ENCODE results near the gene RPUSD1. TPM values are rescaled to one million over a fixed set of nuclear protein-coding genes. Genes with fewer than 3 reads are reported as not detected.

RPUSD1 gene
- polyA plus RNA-seq, 1 of the 3 experiments (the other 2 are of a cell fraction) = 27.7 TPM

GRCh38 chr16:740459-740763, 47.8 kb downstream of the RPUSD1 start:
- Histone ChIP-seq H3K4me3 (ENCODE audit: low read depth in 2 of 2, low read length in 1 of 2) (peak overlapping the region; percentile 85 to 87), H4K20me1 (ENCODE audit: insufficient read depth) (no peaks in the 10 kb centered on the region), H3K27ac (ENCODE audit: low read depth in 2 of 2, low read length in 1 of 2) (peak overlapping the region in 1 of 2 experiments; percentile 24; a peak in 1 of 4 replicates), H3K9me2 (no peaks in the 10 kb centered on the region), H3K79me2 (ENCODE audit: insufficient read depth) (peaks cover 14% of the 10 kb centered on the region), H2AFZ (ENCODE audit: low read depth) (peak overlapping the region; percentile 91; the same call in 1 of the 2 replicates), H3K9ac (peak overlapping the region; percentile 78), H3K36me3 (replicated peaks in 1 of 2; ENCODE audit: control insufficient read depth in 1 of 2, insufficient read depth in 2 of 2, low read length in 1 of 2) (peaks cover 0 to 21% of the 10 kb centered on the region in 2 experiments), H3K4me2 (peak overlapping the region; percentile 98), H3F3A (replicated peaks; ENCODE audit: insufficient read depth) (no peaks in the 10 kb centered on the region), H3K4me1 (ENCODE audit: control insufficient read depth in 1 of 2, insufficient read depth in 2 of 2, low read depth in 1 of 2, low read length in 1 of 2) (peaks cover 0 to 10% of the 10 kb centered on the region in 2 experiments; a peak in 1 of 4 replicates), H3K9me3 (no peaks in the 10 kb centered on the region), H3K27me3 (ENCODE audit: insufficient read depth) (no peaks in the 10 kb centered on the region)
- ChIA-PET POLR2A (interaction anchor here (0.9 to 1.0 kb wide), 2 partner anchors 20 to 48 kb away, joined by 3 to 7 read pairs; partner anchors contain the start of genes CHTF18 and RPUSD1), CTCF (interaction anchor here (0.6 to 4.5 kb wide), 20 partner anchors 9 to 316 kb away, joined by 3 to 41 read pairs (median 8); partner anchors contain the start of genes ANTKMT, CCDC78 and METRN)
- 4% methylated on average over 13 of the region's 22 CpGs for WGBS (ENCODE audit: low lambda C conversion rate)
- TF ChIP-seq JUND (IDR thresholded peaks at IDR 0.05) (no peak), MEF2A (IDR thresholded peaks at IDR 0.05; ENCODE audit: borderline replicate concordance, low read depth) (no peak), RFX5 (IDR thresholded peaks at IDR 0.05; ENCODE audit: low read length) (no peak), NFIC (IDR thresholded peaks at IDR 0.05; ENCODE audit: borderline replicate concordance) (no peak), EZH2phosphoT487 (IDR thresholded peaks at IDR 0.05; ENCODE audit: borderline replicate concordance, low read depth) (no peak)
- TF ChIP-seq, protein P1, sequence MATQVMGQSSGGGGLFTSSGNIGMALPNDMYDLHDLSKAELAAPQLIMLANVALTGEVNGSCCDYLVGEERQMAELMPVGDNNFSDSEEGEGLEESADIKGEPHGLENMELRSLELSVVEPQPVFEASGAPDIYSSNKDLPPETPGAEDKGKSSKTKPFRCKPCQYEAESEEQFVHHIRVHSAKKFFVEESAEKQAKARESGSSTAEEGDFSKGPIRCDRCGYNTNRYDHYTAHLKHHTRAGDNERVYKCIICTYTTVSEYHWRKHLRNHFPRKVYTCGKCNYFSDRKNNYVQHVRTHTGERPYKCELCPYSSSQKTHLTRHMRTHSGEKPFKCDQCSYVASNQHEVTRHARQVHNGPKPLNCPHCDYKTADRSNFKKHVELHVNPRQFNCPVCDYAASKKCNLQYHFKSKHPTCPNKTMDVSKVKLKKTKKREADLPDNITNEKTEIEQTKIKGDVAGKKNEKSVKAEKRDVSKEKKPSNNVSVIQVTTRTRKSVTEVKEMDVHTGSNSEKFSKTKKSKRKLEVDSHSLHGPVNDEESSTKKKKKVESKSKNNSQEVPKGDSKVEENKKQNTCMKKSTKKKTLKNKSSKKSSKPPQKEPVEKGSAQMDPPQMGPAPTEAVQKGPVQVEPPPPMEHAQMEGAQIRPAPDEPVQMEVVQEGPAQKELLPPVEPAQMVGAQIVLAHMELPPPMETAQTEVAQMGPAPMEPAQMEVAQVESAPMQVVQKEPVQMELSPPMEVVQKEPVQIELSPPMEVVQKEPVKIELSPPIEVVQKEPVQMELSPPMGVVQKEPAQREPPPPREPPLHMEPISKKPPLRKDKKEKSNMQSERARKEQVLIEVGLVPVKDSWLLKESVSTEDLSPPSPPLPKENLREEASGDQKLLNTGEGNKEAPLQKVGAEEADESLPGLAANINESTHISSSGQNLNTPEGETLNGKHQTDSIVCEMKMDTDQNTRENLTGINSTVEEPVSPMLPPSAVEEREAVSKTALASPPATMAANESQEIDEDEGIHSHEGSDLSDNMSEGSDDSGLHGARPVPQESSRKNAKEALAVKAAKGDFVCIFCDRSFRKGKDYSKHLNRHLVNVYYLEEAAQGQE (IDR thresholded peaks at IDR 0.05; ENCODE audit: low read depth, low read length) = no peak
- peak; percentile 66 for DNase-seq

GRCh38 chr16:739560-740458, 48.4 kb downstream of the RPUSD1 start:
- CTCF ChIA-PET = interaction anchor here (0.6 to 4.5 kb wide), 20 partner anchors 8 to 316 kb away, joined by 3 to 41 read pairs (median 8); partner anchors contain the start of genes ANTKMT, CCDC78 and METRN
- H3K9me2 ChIP-seq = no peaks in the 10 kb centered on the region
- H3K9me3 ChIP-seq = no peaks in the 10 kb centered on the region
- H3K27ac ChIP-seq (ENCODE audit: low read depth in 2 of 2, low read length in 1 of 2) = no peak overlapping the region
- H3K4me1 ChIP-seq (ENCODE audit: control insufficient read depth in 1 of 2, insufficient read depth in 2 of 2, low read depth in 1 of 2, low read length in 1 of 2) = peaks cover 0 to 10% of the 10 kb centered on the region in 2 experiments; a peak in 1 of 4 replicates
- H3K4me2 ChIP-seq = peak overlapping the region; percentile 98
- H3K4me3 ChIP-seq (ENCODE audit: low read depth in 2 of 2, low read length in 1 of 2) = peak overlapping the region; percentile 85 to 87
- H3K36me3 ChIP-seq (replicated peaks in 1 of 2; ENCODE audit: control insufficient read depth in 1 of 2, insufficient read depth in 2 of 2, low read length in 1 of 2) = peaks cover 0 to 22% of the 10 kb centered on the region in 2 experiments
- no peaks in the 10 kb centered on the region for H3K27me3 ChIP-seq (ENCODE audit: insufficient read depth)
- H3F3A ChIP-seq (replicated peaks; ENCODE audit: insufficient read depth) = no peaks in the 10 kb centered on the region
- TF ChIP-seq TCF12 (IDR thresholded peaks at IDR 0.05) = no peak
- no peak for TF ChIP-seq NRF1 (IDR thresholded peaks at IDR 0.05; ENCODE audit: low read depth, low read length)
- no peak for TF ChIP-seq CTCF (IDR thresholded peaks at IDR 0.05)
- TF ChIP-seq, protein P2, sequence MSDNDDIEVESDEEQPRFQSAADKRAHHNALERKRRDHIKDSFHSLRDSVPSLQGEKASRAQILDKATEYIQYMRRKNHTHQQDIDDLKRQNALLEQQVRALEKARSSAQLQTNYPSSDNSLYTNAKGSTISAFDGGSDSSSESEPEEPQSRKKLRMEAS (IDR thresholded peaks at IDR 0.05; ENCODE audit: low read depth) = no peak
- no peak for TF ChIP-seq RXRA (IDR thresholded peaks at IDR 0.05; ENCODE audit: borderline replicate concordance, low read depth)
- no peak for TF ChIP-seq RFX5 (IDR thresholded peaks at IDR 0.05; ENCODE audit: low read length)
- TF ChIP-seq, protein P3, sequence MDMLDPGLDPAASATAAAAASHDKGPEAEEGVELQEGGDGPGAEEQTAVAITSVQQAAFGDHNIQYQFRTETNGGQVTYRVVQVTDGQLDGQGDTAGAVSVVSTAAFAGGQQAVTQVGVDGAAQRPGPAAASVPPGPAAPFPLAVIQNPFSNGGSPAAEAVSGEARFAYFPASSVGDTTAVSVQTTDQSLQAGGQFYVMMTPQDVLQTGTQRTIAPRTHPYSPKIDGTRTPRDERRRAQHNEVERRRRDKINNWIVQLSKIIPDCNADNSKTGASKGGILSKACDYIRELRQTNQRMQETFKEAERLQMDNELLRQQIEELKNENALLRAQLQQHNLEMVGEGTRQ (IDR thresholded peaks at IDR 0.05; ENCODE audit: borderline replicate concordance, low read depth, low read length) = no peak
- no peak for TF ChIP-seq YY1 (IDR thresholded peaks at IDR 0.05; ENCODE audit: low read depth)
- TF ChIP-seq NFIC (IDR thresholded peaks at IDR 0.05; ENCODE audit: borderline replicate concordance) = no peak
- no peak for TF ChIP-seq RCOR1 (IDR thresholded peaks at IDR 0.05; ENCODE audit: low read length)
- TF ChIP-seq MEF2A (IDR thresholded peaks at IDR 0.05; ENCODE audit: borderline replicate concordance, low read depth) = no peak
- no peak for TF ChIP-seq SMC3 (IDR thresholded peaks at IDR 0.05; ENCODE audit: low read depth, low read length)
- DNase-seq = no peak
- H3K79me2 ChIP-seq (ENCODE audit: insufficient read depth) = peaks cover 14% of the 10 kb centered on the region
- no peaks in the 10 kb centered on the region for H4K20me1 ChIP-seq (ENCODE audit: insufficient read depth)
- peak overlapping the region; percentile 78 for H3K9ac ChIP-seq
- POLR2A ChIA-PET = interaction anchor here (1.0 kb wide), 1 partner anchor 19 kb away, joined by 7 read pairs; no protein-coding TSS in a partner anchor
- 66% methylated on average over 21 of the region's 38 CpGs for WGBS (ENCODE audit: low lambda C conversion rate)
- H2AFZ ChIP-seq (ENCODE audit: low read depth) = no peak overlapping the region
